Hematopoietic multipotent progenitor cell (in vitro differentiated cells): Measurements from ENCODE around the gene CEP85L. TPM values are rescaled to one million over a fixed set of nuclear protein-coding genes. Genes with fewer than 3 reads are reported as not detected.
A peak's percentile ranks its signal among the peaks of the same experiment; 100 is the strongest.

Source experiments
- DNase-seq, 3 donors: peaks; one replicate each; pipeline ENCODE4 v3.0.0-alpha.2; 2011 to 2015; ENCODE audit warnings: low read depth in 2 of 3, low spot score in 2 of 3
- total RNA-seq: library from RNA; depleted of rRNA; stranded (reverse); fragments of >200 nt; gene quantifications from one replicate; pipeline ENCODE4 v1.2.3, GENCODE V29; 2012

Gene CEP85L
- total RNA-seq: 15.3 TPM

DNA sequence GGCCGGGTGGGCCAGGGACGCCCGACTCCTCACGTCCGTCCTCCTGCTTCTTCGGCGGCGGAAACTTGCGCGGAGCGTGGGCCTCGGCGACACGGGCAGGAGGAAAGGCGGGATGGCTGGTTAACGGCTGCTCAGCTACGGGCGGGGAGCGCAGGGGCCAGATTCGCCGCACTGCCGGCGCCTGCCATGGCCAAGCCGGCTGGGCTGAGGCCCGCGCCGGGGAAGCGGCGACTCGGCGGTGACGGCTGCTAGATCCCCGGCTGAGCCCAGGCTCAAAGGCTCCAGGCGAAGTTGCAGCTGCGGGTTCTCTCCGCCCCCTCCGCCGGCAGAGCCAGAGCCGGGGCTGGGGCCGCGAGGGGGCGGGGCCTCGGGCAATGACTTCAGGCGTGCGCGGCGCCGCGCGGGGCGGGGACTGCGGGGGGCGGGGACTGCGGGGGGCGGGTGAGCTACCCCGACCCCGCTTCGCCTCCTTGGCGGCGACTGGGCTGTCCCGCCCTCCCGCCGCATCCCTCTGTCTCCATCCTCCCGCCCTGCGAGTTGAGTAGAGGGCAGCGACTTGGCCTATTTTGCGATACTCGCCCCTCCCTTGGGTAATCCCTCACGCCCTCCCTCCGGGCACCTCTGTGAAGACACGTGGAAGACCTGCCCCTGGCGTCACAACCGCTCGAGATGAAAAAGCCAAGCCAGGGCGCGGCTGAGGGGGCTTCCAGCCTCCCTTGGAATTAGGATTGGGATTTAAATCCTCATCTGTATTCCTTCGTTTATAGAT, at the start of gene CEP85L:
CEP85L (minus strand) TSS at position 310 of the 769 bp plus-strand sequence. CDS start 322 bp downstream, outside the sequence.
- DNase-seq: peak; percentile 80 to 94 (median 88)

DNA sequence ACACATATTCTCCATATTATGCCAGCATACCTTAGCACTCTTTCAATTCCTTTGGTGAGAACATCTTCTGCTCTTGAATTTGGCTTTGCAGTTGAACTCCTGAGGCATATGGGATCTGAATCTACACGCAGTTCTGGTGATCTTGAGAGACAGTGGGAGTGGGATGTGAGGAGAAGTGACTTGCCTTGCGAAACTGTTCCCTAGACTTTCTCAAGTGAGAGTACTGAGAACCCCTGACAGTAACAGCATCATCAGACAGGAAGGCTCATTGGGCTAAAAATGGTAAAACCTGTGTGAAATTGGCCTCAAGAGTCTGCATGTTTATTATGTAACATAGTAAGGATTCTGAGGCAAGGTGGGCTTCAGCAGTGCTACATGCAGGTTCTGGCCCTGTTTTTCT, 49.1 kb upstream of the CEP85L start:
- DNase-seq: no peak

DNA sequence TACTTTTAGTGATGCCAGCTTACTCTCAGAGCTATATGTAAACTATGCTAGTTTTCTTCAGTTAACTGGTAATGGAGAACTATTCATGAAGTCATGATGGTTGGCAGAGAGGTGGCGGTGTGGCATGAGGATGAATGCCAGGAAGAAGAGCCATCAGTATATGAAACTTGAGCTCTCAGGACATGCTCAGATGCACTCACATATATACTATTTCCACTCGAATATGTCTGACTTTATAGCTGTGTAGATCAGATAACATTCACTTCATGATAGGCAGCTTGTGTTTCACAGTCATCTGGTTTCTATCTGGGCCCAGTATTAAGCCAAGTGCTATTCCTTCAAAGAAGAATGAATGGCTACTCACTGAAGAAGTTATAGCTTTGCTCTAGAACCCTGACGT, 46.2 kb upstream of the CEP85L start:
- peak in 1 of 3 donors; percentile 45 for DNase-seq

DNA sequence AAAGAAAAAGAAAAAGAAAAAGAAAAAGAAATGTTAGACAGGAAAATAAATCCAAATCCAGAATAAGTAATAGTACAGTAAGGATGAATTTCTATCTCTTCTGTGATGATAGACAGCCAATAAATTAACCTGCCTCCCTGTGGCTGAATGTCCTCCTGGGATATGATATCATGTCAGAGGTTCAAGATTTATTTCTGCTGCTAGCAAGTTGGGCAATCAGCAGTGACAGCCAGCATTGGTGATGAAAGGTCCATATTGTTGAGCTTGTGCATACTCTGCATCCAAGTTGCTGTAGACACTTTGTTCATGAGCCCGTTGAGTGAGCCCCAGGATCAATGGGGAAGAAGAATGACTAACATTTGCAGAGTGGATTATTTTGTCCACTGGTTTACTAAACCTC, 44.9 kb upstream of the CEP85L start:
- DNase-seq: no peak

DNA sequence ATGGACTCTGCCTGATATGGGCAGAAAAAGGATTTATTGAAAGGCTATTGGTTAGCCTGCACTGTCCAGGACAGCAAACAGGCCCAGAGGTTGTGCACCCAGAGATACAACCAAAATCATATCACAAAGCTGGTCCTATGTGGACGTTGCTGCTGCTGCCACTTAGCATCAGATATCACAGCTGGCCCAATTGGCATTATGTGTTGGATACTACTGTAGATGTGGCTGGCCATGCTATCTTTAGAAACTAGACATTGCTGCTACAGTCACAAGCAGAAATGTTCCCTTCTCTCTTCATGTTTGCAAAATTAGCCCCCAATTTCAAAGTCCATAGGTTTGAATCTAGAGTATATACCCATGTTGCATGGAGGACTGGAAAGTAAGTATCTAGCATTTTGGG, 42.2 kb upstream of the CEP85L start:
- DNase-seq: no peak

DNA sequence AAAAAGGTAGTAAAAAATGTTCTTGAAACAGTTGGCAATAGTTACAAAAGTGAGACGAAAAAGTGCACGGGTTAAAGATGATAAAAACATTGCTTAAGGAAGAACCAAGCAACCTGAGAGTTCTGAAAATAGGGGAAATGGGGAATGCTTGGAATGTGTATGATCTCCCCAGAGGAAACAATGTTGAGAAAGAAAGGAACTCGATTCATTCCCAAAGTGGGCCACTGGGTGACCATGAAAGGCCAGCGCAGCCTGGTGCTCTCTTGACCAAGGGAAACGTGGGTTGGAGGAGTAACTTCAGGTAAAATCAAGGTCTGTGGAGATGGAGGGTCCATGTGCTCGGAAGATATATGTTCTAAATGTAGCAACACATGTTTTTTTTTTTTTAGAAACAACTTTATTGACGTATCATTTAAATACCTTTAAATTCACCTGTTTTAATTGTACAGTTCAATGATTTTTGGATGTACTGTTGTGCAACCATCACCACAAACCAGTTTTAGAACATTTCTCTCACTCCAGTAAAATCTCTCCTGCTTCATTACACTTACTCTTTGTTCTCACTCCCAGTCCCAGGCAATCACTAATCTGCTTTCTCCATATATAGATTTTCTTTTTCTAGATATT, 34.5 kb upstream of the CEP85L start:
- DNase-seq: no peak

DNA sequence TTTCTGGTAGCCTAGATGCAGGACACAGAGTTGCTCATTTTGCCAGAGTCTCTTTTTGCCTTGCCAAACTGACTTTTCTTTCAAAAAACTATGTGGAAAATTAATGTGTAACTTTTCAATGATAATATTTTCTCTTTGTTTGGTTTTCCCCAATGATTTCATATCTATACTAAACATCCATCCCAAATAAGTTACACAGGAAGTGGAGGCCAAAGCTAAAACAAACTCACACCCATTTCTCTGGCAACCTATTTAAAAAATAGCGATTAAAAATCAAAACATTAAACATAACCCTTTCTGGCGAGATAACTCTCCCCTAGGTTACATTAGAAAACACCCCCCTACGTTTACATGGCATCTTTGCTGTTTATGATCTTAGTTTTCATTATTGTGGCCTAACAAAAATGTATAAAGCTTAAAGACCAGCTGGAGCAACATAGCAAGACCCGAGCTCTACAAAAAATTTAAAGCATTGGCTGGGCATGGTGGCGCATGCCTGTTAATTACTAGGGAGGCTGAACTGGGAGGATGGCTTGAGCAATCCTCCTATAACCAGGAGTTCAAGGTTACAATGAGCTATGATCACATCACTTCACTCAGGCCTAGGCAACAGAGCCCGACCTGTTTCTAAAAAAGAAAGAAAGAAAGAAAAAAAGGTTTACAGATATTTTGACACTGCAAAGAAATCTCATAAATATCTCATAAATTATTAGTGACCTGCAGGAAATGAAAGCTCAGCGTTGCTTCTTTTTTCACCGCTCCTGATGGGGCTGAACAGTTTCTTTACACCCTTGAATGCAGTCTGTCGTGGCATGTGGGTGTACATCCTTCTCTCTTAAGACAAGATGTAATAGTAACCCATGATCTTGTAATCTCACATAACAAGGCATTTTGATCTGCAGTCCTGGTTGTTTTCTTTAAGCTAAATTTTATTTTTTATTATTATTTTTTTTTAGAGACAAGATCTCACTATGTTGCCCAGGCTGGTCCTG, 32.8 kb upstream of the CEP85L start:
- no peak for DNase-seq

DNA sequence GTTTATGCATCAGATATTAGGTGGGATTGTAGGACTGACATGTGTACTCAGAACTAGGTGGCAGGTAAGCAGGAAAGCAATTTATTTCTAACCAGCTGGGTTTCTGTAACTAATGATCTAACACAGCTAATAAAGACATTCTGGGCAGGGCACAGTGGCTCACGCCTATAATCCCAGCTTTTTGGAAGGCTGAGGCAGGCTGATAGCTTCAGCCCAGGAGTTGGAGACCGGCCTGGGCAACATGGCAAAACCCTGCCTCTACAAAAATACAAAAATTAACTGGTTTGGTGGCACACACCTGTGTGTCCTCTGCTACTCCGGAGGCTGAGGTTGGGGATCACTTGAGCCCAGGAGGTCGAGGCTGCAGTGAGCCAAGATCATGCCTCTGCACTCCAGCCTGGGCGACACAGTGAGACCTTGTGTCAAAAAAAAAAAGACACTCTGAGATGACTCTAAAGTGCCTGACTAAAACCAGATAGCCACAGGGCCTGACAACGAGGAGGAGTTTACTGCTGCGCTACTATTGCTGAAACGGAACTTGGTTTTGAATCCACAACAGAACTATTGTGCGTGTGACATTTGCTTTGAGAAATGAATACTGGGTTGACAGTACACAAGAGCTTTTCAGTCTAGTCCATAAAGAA, 29.2 kb upstream of the CEP85L start:
- DNase-seq: no peak

DNA sequence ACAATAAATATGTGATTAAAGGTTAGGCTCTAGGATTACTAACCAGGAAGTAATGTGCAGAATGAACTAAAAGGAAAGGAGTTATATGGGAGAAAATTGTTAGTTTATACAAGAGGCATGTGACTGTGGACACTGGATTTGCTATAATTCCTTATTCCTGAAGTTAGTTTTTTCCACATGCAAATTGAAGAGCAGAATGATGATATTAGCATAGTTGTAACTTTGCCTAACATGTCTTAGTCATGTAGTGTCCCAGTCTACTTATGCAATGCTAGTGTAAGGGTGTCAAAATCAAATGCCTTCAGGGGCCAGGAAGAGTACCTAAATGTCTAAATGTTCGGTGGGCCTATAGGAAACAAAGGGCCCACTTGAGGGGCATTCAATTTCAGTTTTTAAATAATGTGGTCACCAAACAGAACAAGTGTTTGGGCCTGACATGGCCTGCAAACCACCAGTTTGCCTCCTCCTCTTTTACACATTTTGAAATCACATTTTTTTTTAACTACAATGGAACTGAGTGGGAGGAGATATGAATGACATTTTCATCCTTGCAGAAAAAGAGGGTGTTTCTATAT, 28.0 kb upstream of the CEP85L start:
- DNase-seq: no peak

DNA sequence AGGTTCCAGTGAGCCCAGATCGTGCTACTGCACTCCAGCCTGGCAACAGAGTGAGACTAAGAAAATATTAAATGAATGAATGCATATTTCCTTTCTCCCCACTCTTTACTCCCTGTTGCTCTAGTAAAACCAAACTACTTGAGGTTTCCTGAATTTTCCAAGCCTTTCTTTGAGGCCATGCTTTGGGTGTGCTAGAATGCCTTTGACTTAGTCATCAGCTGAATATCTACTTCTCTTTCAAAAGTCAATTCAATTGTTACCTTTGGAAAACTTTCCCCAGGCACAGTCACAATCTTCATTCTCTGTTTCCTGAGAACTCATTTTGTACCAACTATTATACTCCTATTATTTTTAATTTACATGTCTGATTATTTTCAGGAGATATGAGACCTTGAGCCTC, 27.5 kb upstream of the CEP85L start:
- no peak for DNase-seq

DNA sequence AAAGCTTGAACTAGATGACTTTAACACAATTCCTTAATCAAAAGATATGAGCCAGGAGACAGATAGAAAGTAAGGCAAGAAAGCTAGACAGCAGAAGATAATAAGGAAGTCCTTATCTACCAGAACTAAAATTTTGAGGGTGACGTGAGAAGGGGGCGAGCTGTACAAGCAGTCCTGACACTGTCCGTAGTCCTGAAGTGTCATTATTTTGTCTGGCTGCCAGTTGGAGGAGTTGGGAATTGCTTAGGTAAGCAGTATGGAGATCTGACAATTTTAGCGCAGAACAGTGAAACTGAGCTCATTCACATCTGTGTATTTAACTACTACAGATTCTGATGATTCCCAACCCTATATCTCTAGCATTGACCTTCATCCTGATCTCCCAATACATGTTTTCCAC, 25.8 kb upstream of the CEP85L start:
- no peak for DNase-seq

DNA sequence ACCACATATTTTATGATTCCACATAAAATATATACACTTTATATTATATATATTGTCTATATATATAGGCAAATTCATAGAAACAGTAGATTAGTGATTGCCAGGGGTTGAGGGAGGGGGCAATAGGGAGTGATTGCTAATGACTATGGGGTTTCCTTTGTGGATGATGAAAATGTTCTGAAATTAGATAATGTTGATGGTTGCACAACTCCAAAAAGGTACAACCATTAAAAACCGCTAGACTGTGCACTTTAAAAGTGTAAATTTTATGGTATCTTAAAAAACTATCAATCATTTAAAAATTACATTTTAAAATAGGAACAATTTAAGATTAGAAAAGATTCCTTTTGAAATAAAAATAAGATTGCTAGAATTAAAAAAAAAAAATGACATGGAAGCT, 23.8 kb upstream of the CEP85L start:
- no peak for DNase-seq

DNA sequence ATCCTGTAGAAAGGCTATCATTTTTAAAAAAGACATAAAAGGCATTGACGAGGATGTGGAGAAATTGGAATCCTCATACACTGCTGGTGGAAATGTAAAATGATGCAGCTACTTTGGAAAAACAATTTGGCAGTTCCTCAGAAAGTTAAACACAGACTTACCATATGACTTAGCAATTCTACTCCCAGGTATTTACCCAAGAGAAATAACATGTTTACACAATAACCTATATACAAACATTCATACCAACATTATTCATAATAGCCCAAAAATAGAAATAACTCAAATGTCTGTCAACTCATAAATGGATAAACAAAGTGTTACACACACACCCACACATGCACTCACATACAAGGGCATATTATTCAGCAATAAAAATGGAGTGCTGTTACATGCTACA, 23.4 kb upstream of the CEP85L start:
- no peak for DNase-seq

DNA sequence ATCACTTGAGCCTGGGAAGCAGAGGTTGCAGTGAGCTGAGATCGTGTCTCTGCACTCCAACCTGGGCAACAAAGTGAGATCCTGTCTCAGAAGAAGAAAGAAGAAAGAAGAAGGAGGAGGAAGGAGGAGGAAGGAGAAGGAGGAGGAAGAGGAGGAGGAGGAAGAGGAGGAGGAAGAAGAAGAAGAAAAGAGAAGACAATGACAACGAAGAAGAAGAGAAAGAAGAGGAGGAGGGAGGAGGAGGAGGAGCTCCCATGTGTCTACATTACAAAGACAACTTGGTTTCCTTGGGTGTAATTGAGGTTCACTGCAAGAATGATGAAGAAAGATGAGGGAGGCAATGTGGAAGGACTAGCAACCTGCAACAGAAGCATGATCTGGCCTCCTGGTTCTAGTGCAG, 21.3 kb upstream of the CEP85L start:
- DNase-seq: no peak

DNA sequence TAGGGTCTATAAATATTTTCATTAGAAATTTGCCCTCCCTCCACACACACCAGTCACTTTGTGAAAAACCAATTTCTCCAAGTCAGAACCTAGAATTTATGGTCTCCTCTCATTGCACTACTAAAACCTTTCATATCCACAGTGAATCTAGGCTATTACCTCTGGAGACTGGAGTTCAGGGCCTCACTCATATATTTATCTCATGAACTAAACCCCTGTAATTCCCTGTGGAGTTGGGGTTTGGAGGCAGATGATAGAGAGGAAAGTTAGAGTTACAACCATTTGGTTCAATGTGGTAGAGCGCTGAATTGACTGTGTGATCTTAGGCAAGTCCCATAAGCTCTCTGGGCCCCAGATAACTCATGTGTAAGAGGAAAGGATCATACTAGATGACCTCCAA, 18.2 kb upstream of the CEP85L start:
- no peak for DNase-seq

DNA sequence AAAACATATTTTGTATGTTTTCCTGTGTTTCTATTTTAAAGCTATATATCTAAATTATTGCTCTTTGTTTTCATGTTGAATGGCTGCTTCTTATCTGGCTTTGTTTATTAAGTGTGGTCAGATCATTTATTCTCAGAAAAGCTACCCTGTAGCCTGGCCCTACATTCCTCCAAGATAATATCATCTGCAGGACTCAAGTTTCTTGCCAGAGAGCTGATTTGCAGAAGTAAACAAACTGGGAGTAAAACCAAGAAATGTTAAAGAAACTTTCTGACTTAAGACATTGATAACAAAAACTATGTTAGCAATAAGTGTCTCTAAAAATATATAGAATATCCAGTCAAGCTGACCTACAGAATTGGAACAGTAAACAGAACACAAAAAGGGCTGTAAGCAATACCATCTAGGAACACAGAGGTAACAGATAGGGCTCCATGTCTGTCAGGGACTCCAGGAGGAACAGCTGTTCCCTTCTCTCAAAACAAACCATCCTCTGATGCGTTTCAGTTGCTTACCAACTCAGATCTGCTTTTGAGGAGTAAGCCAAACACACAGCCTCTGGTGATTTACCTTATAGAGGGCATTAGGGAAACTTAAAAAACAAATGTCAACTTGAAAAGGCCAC, 17.5 kb upstream of the CEP85L start:
- DNase-seq: no peak

DNA sequence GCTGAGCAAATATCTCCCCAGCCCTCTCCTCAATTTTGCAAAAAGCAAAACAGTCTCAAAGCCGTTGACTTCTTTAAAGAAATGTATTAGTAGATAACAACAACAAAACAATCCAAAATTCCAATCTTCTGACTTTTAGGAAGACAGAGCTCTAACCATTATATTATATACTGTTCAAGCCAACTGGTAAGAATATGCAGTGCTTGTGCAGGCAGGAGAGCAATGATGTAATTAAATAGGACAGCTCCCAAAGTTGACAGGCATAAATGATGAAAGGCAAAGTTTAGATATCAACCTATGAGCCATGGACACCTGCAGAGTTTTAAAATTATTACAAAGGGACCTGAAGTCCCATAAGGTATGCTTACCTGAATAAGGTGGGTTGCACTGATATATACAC, 16.6 kb upstream of the CEP85L start:
- no peak for DNase-seq

DNA sequence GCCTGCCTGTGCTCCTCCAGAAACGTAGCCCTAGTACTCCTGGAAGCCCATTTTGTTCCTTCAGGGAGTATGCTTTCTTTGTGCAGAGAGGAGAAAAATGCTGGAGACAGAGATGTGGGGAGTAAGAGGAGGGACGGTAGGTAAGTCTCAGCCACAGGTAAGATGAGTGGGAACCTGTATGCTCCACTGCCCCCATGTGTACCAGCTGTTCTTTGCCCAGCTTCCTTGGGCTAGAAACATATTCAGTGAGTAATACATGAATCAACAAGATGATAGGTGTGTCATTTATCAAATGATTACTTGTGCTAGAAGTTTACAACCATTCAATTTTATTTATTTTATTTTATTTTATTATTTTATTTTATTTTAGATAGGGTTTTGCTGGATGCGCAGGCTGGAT, 13.6 kb upstream of the CEP85L start:
- DNase-seq: no peak

DNA sequence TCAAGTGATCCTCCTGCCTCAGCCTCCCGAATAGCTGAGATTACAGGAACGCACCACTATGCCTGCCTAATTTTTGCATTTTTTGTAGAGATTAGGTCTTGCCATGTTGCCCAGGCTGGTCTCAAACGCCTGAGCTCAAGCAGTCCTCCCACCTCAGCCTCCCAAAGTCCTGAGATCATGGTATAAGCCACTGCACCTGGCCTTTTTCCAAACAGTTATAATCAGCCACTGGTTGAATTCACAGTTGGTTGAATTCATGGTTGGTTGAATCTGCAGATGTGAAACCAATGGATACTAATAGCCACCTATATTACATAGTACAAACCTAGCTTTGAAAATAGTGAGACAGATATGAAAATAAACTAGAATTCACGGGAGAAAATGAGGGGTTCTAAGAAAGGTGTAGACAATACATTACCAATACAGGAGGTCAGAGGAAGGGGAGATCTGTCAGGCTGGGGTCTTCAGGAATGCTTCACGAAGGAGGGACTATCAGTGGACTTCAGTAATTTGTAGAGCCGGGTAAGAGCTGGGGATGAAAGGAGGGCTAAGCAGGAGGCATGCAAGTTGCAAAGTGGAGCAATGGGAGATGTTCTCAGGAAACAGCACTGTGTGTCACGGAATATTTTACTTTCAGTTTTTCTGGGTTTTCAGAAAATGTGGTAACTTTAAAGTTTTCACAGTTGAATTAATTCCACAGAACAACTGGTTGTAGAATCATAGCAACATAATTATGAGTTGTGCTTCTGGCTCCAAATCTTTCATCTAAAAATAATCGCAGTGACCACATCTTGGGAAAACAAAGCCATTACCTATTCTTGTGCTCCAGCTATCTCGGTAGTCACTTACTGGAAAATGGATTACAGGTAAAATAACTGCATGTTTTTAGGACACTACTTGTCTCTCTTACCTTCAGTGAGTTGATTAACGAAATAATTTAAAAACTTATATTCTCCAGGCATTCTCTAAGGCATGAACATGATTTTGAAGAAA, 12.9 kb upstream of the CEP85L start:
- no peak for DNase-seq
